ENCODE data around the gene ZNF12.
"Not testable (repeated sequence)": the region's sequence is repeated elsewhere in the genome, so short reads cannot be mapped to it uniquely, and the experiment has no call there.

The ZNF12 gene

DNA sequence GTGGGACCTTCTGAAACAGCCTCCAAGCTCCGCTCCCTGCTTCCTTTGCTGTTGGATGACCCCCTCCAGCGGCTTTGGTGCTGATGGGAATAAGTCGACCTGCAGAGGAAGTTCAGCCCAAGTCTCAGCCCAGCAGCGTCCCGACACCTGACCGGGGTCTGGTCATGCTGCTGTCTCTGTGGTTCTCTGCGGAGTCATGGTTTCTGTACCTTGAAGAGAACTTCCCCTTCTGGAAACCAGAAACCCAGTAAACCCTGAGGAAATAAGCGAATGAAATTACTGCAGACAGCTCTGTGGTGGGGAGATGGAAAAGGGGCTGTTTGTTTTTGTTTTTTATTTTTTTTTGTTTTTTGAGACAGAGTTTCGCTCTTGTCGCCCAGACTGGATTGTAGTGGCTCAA lies 18.3 kb upstream of the ZNF12 start:
- peak; percentile 56 for TF ChIP-seq SPI1 (IDR thresholded peaks at IDR 0.05; ENCODE audit: low read depth, low read length)
- no peak for TF ChIP-seq PAX5 (IDR thresholded peaks at IDR 0.05; ENCODE audit: insufficient read depth, low read length, severe bottlenecking)
- FAIRE-seq (peak; percentile 61), DNase-seq (ENCODE audit: insufficient read length, low spot score) (peak; percentile 60)

DNA sequence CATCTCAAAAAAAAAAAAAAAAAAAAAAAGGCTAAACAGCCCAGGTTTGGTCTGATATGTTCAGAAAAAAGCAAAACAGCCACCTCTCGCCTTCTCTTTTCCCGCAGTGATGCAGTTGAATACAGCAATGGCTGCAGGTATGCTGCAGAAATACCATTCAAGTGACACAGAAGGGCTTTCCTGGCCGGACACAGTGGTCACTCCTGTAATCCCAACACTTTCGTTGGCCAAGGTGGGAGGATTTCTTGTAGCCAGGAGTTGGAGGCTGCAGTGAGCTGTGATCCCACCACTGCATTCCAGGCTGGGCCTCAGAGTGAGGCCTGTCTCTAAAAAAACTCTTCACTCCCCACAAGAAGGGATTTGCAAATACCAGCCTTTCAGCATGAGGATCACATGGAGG lies 17.6 kb upstream of the ZNF12 start:
- not testable (repeated sequence) for FAIRE-seq; DNase-seq (ENCODE audit: insufficient read length, low spot score)

DNA sequence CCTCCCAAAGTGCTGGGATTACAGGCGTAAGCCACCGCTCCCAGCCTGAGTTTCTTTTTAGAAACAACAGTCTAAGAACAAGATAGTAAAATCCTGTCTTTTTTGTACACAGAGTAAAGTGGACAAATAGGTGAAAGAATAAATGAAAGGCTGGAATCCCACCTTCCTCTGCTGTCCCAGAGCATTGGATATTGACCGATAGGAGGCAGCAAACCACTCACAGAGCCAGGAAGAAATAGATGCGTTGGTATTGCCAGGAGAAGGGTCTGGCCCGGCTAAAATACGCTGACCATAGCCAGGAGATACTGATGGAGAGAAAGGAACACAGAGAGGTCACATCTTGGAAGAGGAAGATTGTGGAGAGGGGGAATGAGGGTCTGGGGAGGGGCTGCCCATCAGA lies 11.4 kb upstream of the ZNF12 start:
- FAIRE-seq = no peak

DNA sequence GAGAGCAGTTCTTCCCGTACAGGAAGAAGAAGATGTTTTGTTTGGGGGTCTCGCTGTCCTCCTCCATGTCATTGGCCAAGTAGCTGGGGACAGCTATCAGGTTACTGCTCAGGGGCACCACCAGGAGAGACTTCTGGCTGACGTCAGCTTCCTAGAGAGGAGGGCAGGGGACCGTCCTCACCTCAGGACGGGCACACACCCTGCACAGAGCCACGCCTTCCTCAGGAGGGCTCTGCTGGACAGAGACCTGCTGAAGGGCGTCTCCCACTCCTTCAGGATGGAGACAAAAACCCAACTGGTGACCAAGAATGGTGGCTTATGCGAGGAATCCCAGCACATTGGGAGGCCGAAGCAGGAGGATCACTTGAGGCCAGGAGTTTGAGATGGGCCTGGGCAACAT lies 9.2 kb upstream of the ZNF12 start:
- DNase-seq (ENCODE audit: insufficient read length, low spot score); FAIRE-seq: not testable (repeated sequence)

More for the DNA sequence above, 11.4 kb upstream of the ZNF12 start:
- TF ChIP-seq POLR2AphosphoS5 (IDR thresholded peaks at IDR 0.05; ENCODE audit: low read depth, low read length) = no peak
- no peak for TF ChIP-seq SPI1 (IDR thresholded peaks at IDR 0.05; ENCODE audit: low read depth, low read length)
- no peak for TF ChIP-seq POU2F2 (IDR thresholded peaks at IDR 0.05; ENCODE audit: low read depth, low read length)
- DNase-seq (ENCODE audit: insufficient read length, low spot score) = no peak

DNA sequence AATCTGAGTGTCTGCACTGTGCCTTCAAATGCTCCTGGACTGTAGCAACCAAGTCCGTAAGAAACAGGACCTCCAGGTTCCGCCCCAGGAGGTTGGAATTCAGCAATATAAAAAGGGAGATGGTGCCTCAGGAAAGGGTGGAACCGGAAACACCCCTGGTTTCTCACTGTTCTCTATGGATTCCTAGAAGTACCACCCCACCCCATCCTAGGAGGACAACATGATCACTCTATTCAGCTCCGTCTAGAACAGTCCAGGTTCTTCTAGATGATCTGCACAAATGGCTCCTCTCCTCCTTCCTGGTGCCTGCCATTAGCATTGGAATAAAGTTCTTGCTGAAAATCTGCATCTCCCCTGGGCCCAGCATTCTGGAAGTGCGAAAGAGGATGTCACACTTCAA lies 7.6 kb upstream of the ZNF12 start:
- no peak for TF ChIP-seq POU2F2 (IDR thresholded peaks at IDR 0.05; ENCODE audit: low read depth, low read length)
- TF ChIP-seq SPI1 (IDR thresholded peaks at IDR 0.05; ENCODE audit: low read depth, low read length) = no peak
- TF ChIP-seq PAX5 (IDR thresholded peaks at IDR 0.05; ENCODE audit: insufficient read depth, low read length, severe bottlenecking) = no peak
- no peak for TF ChIP-seq POLR2A (IDR thresholded peaks at IDR 0.05; ENCODE audit: low read depth, low read length)
- no peak for TF ChIP-seq TAF1 (IDR thresholded peaks at IDR 0.05; ENCODE audit: low read depth, low read length)
- no peak for TF ChIP-seq POLR2AphosphoS5 (IDR thresholded peaks at IDR 0.05; ENCODE audit: low read depth, low read length)
- DNase-seq (ENCODE audit: insufficient read length, low spot score) = no peak
- no peak for FAIRE-seq

DNA sequence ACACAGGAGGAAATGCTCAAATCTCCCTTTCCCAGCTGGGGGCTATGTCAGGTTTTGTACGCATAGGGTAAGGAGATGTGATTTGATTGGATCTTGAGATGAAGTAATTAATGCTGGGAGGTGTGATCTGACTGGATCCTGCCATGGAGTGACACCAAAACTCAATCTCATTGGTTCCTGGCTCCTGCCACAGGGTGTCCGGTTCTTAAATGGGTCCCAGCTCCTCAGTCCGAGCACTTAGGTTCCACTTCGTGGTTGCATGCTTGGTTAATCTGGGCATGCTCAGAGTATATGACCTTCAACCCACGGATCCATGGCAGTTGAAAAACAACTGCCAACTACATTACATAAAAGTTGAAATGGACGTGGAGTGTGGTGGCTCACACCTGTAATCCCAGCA lies 3.1 kb upstream of the ZNF12 start:
- no peak for DNase-seq (ENCODE audit: insufficient read length, low spot score)
- no peak for FAIRE-seq
- no peak for TF ChIP-seq POU2F2 (IDR thresholded peaks at IDR 0.05; ENCODE audit: low read depth, low read length)
- TF ChIP-seq TAF1 (IDR thresholded peaks at IDR 0.05; ENCODE audit: low read depth, low read length) = no peak
- no peak for TF ChIP-seq POLR2AphosphoS5 (IDR thresholded peaks at IDR 0.05; ENCODE audit: low read depth, low read length)
- TF ChIP-seq POLR2A (IDR thresholded peaks at IDR 0.05; ENCODE audit: low read depth, low read length) = no peak
- no peak for TF ChIP-seq SPI1 (IDR thresholded peaks at IDR 0.05; ENCODE audit: low read depth, low read length)
- no peak for TF ChIP-seq PAX5 (IDR thresholded peaks at IDR 0.05; ENCODE audit: insufficient read depth, low read length, severe bottlenecking)

DNA sequence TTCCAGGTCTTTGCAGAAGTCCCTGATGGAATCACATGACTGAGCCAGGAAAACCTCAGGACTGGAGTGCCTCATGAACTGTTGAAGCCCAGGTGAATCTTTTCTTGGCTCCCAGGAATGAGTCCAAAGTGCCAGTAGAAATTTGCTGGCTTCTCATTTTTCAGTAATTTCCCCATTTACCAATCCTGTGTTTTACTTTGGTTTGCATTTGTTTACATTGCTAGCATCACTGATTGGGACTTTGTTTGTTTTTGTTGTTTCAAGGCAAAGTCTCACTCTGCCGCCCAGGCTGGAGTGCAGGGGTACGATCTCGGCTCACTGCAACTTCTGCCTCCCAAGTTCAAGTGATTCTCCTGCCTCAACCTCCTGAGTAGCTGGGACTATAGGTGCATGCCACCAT lies 1.6 kb upstream of the ZNF12 start:
- no peak for TF ChIP-seq POU2F2 (IDR thresholded peaks at IDR 0.05; ENCODE audit: low read depth, low read length)
- TF ChIP-seq PAX5 (IDR thresholded peaks at IDR 0.05; ENCODE audit: insufficient read depth, low read length, severe bottlenecking) = no peak
- no peak for TF ChIP-seq SPI1 (IDR thresholded peaks at IDR 0.05; ENCODE audit: low read depth, low read length)
- TF ChIP-seq POLR2AphosphoS5 (IDR thresholded peaks at IDR 0.05; ENCODE audit: low read depth, low read length) = no peak
- no peak for TF ChIP-seq TAF1 (IDR thresholded peaks at IDR 0.05; ENCODE audit: low read depth, low read length)
- no peak for TF ChIP-seq POLR2A (IDR thresholded peaks at IDR 0.05; ENCODE audit: low read depth, low read length)
- DNase-seq (ENCODE audit: insufficient read length, low spot score) (no peak), FAIRE-seq (no peak)

DNA sequence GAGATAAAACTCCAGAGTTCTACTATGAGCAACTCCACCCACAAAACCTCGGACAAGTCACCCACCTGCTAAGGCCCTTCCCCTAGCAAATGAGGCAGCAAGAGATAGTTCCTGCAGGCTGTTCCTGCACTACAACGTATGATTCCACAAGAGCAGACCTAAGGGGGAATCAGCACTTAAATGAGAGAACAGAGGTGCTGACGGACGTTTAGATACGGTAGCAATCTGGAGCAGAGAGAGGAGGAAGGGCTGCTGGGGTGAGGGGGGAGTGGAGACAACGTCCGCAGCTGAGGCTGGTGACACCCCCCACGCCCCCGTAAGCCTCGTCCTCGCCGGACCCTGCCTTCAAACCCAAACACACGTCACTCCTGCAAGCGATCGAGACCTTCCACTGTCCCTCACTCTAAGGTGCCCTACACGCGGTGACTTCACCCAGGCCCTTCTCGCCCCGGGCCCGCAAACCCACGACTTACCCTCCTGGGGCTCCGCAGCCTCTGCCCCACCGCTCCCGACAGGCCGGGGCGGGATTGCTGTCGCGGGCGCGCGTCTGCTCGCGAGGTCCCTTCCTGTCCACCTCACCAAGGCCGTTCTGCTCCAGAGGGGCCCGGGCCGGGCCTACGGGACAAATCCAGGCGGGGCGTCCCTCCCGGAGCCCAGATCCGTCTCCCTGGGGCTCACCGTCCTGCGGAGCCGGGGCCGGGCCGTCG lies 635 bp downstream of the ZNF12 start:
- peak; percentile 60 for FAIRE-seq
- peak; percentile 26 for DNase-seq (ENCODE audit: insufficient read length, low spot score)

DNA sequence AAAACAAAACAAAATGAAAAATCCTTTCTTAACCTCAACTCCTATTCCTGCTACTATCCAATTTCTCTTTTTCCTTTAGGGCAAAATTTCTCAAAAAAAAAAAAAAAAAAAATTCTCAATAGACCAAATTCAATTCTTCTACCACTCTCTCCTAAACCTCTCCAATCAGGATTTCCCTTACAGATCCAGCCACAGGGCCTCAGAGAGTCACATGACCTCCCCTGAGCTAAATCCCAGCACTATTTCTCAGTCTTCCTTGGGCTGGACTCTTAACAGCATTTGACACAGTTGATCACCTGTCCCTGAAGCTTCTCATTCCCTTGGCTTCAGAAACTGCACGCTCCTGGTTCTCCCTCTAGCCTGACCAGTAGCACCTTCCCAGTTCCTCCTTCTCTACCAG lies 4.9 kb downstream of the ZNF12 start:
- TF ChIP-seq POLR2A (IDR thresholded peaks at IDR 0.05; ENCODE audit: low read depth, low read length) (no peak), TAF1 (IDR thresholded peaks at IDR 0.05; ENCODE audit: low read depth, low read length) (no peak), POLR2AphosphoS5 (IDR thresholded peaks at IDR 0.05; ENCODE audit: low read depth, low read length) (no peak), PAX5 (IDR thresholded peaks at IDR 0.05; ENCODE audit: insufficient read depth, low read length, severe bottlenecking) (no peak), SPI1 (IDR thresholded peaks at IDR 0.05; ENCODE audit: low read depth, low read length) (no peak), POU2F2 (IDR thresholded peaks at IDR 0.05; ENCODE audit: low read depth, low read length) (no peak)
- DNase-seq (ENCODE audit: insufficient read length, low spot score) = no peak
- no peak for FAIRE-seq

More for the DNA sequence above, 635 bp downstream of the ZNF12 start:
- TF ChIP-seq POU2F2 (IDR thresholded peaks at IDR 0.05; ENCODE audit: low read depth, low read length) = no peak
- TF ChIP-seq POLR2A (IDR thresholded peaks at IDR 0.05; ENCODE audit: low read depth, low read length) = no peak
- no peak for TF ChIP-seq PAX5 (IDR thresholded peaks at IDR 0.05; ENCODE audit: insufficient read depth, low read length, severe bottlenecking)
- TF ChIP-seq POLR2AphosphoS5 (IDR thresholded peaks at IDR 0.05; ENCODE audit: low read depth, low read length) = no peak; the same call in 1 of the 2 replicates
- TF ChIP-seq TAF1 (IDR thresholded peaks at IDR 0.05; ENCODE audit: low read depth, low read length) = no peak
- no peak for TF ChIP-seq SPI1 (IDR thresholded peaks at IDR 0.05; ENCODE audit: low read depth, low read length)

DNA sequence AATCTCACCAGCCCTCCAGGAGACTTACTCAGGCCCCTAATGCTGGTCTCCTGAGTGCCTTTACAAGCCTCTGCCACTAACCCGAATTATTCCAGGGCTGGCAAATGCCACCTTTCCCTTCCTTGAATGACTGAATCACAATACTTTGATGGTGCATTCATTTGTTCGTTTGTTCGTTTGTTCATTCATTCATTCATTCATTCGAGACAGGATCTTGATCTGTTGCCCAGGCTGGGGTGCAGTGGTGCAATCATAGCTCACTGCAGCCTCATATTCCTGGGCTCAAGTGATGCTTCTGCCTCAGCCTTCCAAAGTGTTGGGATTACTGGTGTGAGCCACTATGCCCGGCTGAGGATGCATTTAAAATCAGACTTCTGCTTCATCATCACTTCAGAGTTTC lies 6.0 kb downstream of the ZNF12 start:
- TF ChIP-seq SPI1 (IDR thresholded peaks at IDR 0.05; ENCODE audit: low read depth, low read length) (no peak), TAF1 (IDR thresholded peaks at IDR 0.05; ENCODE audit: low read depth, low read length) (no peak), POLR2AphosphoS5 (IDR thresholded peaks at IDR 0.05; ENCODE audit: low read depth, low read length) (no peak), POU2F2 (IDR thresholded peaks at IDR 0.05; ENCODE audit: low read depth, low read length) (no peak), POLR2A (IDR thresholded peaks at IDR 0.05; ENCODE audit: low read depth, low read length) (no peak)
- FAIRE-seq (no peak), DNase-seq (ENCODE audit: insufficient read length, low spot score) (no peak)

DNA sequence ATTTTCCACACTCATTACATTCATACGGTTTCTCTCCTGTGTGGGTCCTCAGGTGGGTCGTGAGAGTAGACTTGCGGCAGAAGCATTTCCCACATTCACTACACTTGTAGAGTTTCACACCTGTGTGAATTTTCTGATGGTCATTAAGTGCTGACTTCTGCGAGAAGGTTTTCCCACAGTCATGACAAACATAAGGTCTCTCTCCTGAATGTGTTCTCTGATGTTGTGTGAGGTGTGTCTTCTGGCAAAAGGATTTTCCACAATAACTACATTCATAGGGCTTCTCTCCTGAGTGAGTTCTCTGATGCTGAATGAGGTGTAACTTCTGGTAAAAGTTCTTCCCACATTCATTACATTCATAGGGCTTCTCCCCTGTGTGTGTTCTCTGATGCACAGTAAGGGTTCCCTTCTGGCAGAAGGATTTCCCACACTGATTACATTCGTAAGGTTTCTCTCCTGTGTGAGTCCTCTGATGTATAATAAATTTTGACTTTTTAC lies 15.1 kb downstream of the ZNF12 start:
- TF ChIP-seq POLR2A (IDR thresholded peaks at IDR 0.05; ENCODE audit: low read depth, low read length) (no peak), POU2F2 (IDR thresholded peaks at IDR 0.05; ENCODE audit: low read depth, low read length) (0 out of 2 replicates have a peak, but pooled peaks have one; percentile 13)
- DNase-seq (ENCODE audit: insufficient read length, low spot score) = no peak
- peak; percentile 5 for FAIRE-seq
